ENCODE data around the gene SLFN14.

SLFN14 gene

DNA sequence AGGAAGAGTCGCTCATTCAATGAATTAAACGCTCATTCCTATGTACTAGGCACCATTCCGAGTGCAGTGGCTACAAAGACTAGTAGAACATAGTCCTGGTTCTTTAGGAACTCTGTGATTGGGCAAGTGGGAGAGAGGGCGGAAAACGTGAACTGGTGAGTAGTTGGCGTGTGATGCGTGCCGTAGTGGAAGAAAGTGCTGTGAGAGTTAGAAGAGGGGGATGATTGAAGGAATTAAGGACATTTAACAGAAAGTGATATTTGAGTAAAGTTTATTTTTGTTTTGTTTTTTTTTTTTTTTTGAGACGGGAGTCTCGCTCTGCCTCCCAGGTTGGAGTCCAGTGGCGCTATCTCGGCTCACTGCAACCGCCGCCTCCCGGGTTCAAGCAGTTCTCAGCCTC lies 7.9 kb upstream of the SLFN14 start (continued):
- TF ChIP-seq, protein P1, sequence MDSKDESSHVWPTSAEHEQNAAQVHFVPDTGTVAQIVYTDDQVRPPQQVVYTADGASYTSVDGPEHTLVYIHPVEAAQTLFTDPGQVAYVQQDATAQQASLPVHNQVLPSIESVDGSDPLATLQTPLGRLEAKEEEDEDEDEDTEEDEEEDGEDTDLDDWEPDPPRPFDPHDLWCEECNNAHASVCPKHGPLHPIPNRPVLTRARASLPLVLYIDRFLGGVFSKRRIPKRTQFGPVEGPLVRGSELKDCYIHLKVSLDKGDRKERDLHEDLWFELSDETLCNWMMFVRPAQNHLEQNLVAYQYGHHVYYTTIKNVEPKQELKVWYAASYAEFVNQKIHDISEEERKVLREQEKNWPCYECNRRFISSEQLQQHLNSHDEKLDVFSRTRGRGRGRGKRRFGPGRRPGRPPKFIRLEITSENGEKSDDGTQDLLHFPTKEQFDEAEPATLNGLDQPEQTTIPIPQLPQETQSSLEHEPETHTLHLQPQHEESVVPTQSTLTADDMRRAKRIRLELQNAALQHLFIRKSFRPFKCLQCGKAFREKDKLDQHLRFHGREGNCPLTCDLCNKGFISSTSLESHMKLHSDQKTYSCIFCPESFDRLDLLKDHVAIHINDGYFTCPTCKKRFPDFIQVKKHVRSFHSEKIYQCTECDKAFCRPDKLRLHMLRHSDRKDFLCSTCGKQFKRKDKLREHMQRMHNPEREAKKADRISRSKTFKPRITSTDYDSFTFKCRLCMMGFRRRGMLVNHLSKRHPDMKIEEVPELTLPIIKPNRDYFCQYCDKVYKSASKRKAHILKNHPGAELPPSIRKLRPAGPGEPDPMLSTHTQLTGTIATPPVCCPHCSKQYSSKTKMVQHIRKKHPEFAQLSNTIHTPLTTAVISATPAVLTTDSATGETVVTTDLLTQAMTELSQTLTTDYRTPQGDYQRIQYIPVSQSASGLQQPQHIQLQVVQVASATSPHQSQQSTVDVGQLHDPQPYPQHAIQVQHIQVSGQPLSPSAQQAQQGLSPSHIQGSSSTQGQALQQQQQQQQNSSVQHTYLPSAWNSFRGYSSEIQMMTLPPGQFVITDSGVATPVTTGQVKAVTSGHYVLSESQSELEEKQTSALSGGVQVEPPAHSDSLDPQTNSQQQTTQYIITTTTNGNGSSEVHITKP (tag by site-specific recombination; IDR thresholded peaks at IDR 0.05), result no peak; the same call in 1 of the 2 replicates
- TF ChIP-seq TRIM28 (IDR thresholded peaks at IDR 0.05; ENCODE audit: borderline replicate concordance, low read length) (no peak), REPIN1 (tag by site-specific recombination; IDR thresholded peaks at IDR 0.05; ENCODE audit: low read depth) (no peak), ZNF600 (tag by site-specific recombination; IDR thresholded peaks at IDR 0.05) (peak; percentile 50; the same call in 1 of the 2 replicates), ZNF571 (tag by site-specific recombination; IDR thresholded peaks at IDR 0.05) (no peak), KLF1 (tag by site-specific recombination; IDR thresholded peaks at IDR 0.05) (no peak), BCL11A (tag by site-specific recombination; IDR thresholded peaks at IDR 0.05; ENCODE audit: low read depth) (no peak), ZNF514 (tag by site-specific recombination; IDR thresholded peaks at IDR 0.05) (no peak), ZNF747 (tag by site-specific recombination; IDR thresholded peaks at IDR 0.05) (no peak), ZNF266 (tag by site-specific recombination; IDR thresholded peaks at IDR 0.05; ENCODE audit: low read depth) (no peak), ZNF112 (tag by site-specific recombination; IDR thresholded peaks at IDR 0.05) (no peak), ZNF433 (tag by site-specific recombination; IDR thresholded peaks at IDR 0.05; ENCODE audit: low read depth) (no peak), ZNF837 (tag by site-specific recombination; IDR thresholded peaks at IDR 0.05) (no peak), ZBTB21 (tag by site-specific recombination; IDR thresholded peaks at IDR 0.05) (no peak), GFI1B (tag by site-specific recombination; IDR thresholded peaks at IDR 0.05) (no peak), ZFHX2 (tag by site-specific recombination; conservative IDR thresholded peaks at IDR 0.05) (0 out of 2 replicates have a peak, but pooled peaks have one; percentile 21), ZNF777 (tag by site-specific recombination; IDR thresholded peaks at IDR 0.05; ENCODE audit: borderline replicate concordance) (no peak), ZNF548 (tag by site-specific recombination; IDR thresholded peaks at IDR 0.05) (no peak), ZNF529 (tag by site-specific recombination; IDR thresholded peaks at IDR 0.05; ENCODE audit: insufficient replicate concordance) (no peak), MEIS1 (CRISPR knock-in tag; IDR thresholded peaks at IDR 0.05; ENCODE audit: borderline replicate concordance) (no peak), ZNF23 (tag by site-specific recombination; IDR thresholded peaks at IDR 0.05; ENCODE audit: borderline replicate concordance) (no peak), ZNF174 (tag by site-specific recombination; IDR thresholded peaks at IDR 0.05) (no peak)
- TF ChIP-seq, protein P2, sequence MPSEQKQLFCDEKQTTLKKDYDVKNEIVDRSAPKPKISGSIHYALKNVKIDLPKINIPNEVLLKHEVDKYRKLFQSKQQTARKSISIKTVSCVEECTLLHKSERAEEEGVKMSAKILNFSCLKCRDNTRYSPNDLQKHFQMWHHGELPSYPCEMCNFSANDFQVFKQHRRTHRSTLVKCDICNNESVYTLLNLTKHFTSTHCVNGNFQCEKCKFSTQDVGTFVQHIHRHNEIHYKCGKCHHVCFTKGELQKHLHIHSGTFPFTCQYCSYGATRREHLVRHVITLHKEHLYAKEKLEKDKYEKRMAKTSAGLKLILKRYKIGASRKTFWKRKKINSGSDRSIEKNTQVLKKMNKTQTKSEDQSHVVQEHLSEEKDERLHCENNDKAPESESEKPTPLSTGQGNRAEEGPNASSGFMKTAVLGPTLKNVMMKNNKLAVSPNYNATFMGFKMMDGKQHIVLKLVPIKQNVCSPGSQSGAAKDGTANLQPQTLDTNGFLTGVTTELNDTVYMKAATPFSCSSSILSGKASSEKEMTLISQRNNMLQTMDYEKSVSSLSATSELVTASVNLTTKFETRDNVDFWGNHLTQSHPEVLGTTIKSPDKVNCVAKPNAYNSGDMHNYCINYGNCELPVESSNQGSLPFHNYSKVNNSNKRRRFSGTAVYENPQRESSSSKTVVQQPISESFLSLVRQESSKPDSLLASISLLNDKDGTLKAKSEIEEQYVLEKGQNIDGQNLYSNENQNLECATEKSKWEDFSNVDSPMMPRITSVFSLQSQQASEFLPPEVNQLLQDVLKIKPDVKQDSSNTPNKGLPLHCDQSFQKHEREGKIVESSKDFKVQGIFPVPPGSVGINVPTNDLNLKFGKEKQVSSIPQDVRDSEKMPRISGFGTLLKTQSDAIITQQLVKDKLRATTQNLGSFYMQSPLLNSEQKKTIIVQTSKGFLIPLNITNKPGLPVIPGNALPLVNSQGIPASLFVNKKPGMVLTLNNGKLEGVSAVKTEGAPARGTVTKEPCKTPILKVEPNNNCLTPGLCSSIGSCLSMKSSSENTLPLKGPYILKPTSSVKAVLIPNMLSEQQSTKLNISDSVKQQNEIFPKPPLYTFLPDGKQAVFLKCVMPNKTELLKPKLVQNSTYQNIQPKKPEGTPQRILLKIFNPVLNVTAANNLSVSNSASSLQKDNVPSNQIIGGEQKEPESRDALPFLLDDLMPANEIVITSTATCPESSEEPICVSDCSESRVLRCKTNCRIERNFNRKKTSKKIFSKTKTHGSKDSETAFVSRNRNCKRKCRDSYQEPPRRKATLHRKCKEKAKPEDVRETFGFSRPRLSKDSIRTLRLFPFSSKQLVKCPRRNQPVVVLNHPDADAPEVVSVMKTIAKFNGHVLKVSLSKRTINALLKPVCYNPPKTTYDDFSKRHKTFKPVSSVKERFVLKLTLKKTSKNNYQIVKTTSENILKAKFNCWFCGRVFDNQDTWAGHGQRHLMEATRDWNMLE (tag by site-specific recombination; conservative IDR thresholded peaks at IDR 0.05; ENCODE audit: low read depth), result no peak
- TF ChIP-seq, protein P3, sequence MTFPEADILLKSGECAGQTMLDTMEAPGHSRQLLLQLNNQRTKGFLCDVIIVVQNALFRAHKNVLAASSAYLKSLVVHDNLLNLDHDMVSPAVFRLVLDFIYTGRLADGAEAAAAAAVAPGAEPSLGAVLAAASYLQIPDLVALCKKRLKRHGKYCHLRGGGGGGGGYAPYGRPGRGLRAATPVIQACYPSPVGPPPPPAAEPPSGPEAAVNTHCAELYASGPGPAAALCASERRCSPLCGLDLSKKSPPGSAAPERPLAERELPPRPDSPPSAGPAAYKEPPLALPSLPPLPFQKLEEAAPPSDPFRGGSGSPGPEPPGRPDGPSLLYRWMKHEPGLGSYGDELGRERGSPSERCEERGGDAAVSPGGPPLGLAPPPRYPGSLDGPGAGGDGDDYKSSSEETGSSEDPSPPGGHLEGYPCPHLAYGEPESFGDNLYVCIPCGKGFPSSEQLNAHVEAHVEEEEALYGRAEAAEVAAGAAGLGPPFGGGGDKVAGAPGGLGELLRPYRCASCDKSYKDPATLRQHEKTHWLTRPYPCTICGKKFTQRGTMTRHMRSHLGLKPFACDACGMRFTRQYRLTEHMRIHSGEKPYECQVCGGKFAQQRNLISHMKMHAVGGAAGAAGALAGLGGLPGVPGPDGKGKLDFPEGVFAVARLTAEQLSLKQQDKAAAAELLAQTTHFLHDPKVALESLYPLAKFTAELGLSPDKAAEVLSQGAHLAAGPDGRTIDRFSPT (tag by site-specific recombination; IDR thresholded peaks at IDR 0.05), result no peak
- TF ChIP-seq, protein P4, sequence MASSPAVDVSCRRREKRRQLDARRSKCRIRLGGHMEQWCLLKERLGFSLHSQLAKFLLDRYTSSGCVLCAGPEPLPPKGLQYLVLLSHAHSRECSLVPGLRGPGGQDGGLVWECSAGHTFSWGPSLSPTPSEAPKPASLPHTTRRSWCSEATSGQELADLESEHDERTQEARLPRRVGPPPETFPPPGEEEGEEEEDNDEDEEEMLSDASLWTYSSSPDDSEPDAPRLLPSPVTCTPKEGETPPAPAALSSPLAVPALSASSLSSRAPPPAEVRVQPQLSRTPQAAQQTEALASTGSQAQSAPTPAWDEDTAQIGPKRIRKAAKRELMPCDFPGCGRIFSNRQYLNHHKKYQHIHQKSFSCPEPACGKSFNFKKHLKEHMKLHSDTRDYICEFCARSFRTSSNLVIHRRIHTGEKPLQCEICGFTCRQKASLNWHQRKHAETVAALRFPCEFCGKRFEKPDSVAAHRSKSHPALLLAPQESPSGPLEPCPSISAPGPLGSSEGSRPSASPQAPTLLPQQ (tag by site-specific recombination; IDR thresholded peaks at IDR 0.05), result no peak
